ENCODE measurements around the gene KLHL3. TPM values are rescaled to one million over a fixed set of nuclear protein-coding genes. Genes with fewer than 3 reads are reported as not detected.

Gene KLHL3
- total and polyA plus RNA-seq, 2 experiments from 2014 or later = 4.9 to 10.8 TPM

DNA sequence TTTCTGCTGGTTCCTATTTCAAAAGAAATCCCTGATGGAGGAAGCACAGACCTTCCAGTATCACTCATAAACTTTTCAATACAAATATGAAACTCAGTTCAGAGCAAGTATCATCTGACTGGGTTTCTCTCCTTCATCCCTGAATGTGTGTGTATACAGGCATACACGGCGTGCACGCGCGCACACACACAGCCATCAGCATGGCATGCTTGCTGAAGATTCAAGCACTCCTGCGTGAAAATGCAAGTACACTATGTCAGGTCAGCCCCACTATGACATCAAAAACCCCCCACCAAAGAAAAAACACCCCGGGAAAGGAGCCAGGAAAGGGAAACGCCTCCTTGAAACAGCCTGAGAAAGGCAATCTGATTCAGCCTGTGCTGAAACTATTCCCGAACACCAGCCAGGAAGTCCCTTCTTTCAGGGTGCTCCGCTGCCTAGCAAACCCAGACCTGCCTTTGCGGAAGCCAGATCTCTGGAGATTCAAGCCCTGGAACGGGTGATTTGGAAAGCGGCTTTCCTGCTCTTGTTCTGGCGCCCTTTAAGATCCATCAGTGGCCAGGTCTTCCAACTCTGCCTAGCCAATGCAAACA, 831 bp downstream of the KLHL3 start (continued):
- no peak for TF ChIP-seq REST (IDR thresholded peaks at IDR 0.05; ENCODE audit: unreplicated experiment)
- no peak for TF ChIP-seq EZH2phosphoT487 (IDR thresholded peaks at IDR 0.05; ENCODE audit: unreplicated experiment)
- TF ChIP-seq STAT1 (IDR thresholded peaks at IDR 0.05; ENCODE audit: unreplicated experiment) = no peak
- no peak for TF ChIP-seq POLR2AphosphoS5 (IDR thresholded peaks at IDR 0.05; ENCODE audit: low read depth)
- TF ChIP-seq JUNB (IDR thresholded peaks at IDR 0.05; ENCODE audit: unreplicated experiment) = no peak

- H3K27ac ChIP-seq (ENCODE audit: low read depth) = no peak overlapping the region
- no peak overlapping the region for H3K27ac Mint-ChIP-seq
- H4K20me1 ChIP-seq (replicated peaks; ENCODE audit: insufficient read depth) = no peaks in the 10 kb centered on the region
- H3K27me3 Mint-ChIP-seq (ENCODE audit: insufficient read depth, low read depth, poor library complexity) = peaks cover 2% of the 10 kb centered on the region
- no peak overlapping the region for H3K4me3 Mint-ChIP-seq
- peak overlapping the region; percentile 67 for H3K4me3 ChIP-seq
- DNase-seq (ENCODE audit: low spot score) (peak; percentile 27), ATAC-seq (peak; percentile 5; the same call in 2 of the 3 replicates)
- H3K4me2 ChIP-seq = peak overlapping the region; percentile 85
- H3K9me3 Mint-ChIP-seq = peaks cover 6% of the 10 kb centered on the region
- H3K27me3 ChIP-seq (ENCODE audit: insufficient read depth) = no peaks in the 10 kb centered on the region
- peaks cover 53% of the 10 kb centered on the region for H3K79me2 ChIP-seq (replicated peaks; ENCODE audit: insufficient read depth)
- H3K4me1 ChIP-seq (ENCODE audit: insufficient read depth) = peaks cover 17% of the 10 kb centered on the region
- H3K4me1 Mint-ChIP-seq = peaks cover 21% of the 10 kb centered on the region; the same call in 2 of the 3 replicates
- H3K36me3 ChIP-seq (ENCODE audit: insufficient read depth) = no peaks in the 10 kb centered on the region
- no peaks in the 10 kb centered on the region for H3K9me2 ChIP-seq (ENCODE audit: insufficient read depth)
- no peaks in the 10 kb centered on the region for H3K36me3 Mint-ChIP-seq (ENCODE audit: low read depth)
- TF ChIP-seq POLR2AphosphoS5 (IDR thresholded peaks at IDR 0.05; ENCODE audit: low read depth) (no peak), EZH2 (IDR thresholded peaks at IDR 0.05; ENCODE audit: low read depth, unreplicated experiment) (no peak)
- TF ChIP-seq, protein P1, sequence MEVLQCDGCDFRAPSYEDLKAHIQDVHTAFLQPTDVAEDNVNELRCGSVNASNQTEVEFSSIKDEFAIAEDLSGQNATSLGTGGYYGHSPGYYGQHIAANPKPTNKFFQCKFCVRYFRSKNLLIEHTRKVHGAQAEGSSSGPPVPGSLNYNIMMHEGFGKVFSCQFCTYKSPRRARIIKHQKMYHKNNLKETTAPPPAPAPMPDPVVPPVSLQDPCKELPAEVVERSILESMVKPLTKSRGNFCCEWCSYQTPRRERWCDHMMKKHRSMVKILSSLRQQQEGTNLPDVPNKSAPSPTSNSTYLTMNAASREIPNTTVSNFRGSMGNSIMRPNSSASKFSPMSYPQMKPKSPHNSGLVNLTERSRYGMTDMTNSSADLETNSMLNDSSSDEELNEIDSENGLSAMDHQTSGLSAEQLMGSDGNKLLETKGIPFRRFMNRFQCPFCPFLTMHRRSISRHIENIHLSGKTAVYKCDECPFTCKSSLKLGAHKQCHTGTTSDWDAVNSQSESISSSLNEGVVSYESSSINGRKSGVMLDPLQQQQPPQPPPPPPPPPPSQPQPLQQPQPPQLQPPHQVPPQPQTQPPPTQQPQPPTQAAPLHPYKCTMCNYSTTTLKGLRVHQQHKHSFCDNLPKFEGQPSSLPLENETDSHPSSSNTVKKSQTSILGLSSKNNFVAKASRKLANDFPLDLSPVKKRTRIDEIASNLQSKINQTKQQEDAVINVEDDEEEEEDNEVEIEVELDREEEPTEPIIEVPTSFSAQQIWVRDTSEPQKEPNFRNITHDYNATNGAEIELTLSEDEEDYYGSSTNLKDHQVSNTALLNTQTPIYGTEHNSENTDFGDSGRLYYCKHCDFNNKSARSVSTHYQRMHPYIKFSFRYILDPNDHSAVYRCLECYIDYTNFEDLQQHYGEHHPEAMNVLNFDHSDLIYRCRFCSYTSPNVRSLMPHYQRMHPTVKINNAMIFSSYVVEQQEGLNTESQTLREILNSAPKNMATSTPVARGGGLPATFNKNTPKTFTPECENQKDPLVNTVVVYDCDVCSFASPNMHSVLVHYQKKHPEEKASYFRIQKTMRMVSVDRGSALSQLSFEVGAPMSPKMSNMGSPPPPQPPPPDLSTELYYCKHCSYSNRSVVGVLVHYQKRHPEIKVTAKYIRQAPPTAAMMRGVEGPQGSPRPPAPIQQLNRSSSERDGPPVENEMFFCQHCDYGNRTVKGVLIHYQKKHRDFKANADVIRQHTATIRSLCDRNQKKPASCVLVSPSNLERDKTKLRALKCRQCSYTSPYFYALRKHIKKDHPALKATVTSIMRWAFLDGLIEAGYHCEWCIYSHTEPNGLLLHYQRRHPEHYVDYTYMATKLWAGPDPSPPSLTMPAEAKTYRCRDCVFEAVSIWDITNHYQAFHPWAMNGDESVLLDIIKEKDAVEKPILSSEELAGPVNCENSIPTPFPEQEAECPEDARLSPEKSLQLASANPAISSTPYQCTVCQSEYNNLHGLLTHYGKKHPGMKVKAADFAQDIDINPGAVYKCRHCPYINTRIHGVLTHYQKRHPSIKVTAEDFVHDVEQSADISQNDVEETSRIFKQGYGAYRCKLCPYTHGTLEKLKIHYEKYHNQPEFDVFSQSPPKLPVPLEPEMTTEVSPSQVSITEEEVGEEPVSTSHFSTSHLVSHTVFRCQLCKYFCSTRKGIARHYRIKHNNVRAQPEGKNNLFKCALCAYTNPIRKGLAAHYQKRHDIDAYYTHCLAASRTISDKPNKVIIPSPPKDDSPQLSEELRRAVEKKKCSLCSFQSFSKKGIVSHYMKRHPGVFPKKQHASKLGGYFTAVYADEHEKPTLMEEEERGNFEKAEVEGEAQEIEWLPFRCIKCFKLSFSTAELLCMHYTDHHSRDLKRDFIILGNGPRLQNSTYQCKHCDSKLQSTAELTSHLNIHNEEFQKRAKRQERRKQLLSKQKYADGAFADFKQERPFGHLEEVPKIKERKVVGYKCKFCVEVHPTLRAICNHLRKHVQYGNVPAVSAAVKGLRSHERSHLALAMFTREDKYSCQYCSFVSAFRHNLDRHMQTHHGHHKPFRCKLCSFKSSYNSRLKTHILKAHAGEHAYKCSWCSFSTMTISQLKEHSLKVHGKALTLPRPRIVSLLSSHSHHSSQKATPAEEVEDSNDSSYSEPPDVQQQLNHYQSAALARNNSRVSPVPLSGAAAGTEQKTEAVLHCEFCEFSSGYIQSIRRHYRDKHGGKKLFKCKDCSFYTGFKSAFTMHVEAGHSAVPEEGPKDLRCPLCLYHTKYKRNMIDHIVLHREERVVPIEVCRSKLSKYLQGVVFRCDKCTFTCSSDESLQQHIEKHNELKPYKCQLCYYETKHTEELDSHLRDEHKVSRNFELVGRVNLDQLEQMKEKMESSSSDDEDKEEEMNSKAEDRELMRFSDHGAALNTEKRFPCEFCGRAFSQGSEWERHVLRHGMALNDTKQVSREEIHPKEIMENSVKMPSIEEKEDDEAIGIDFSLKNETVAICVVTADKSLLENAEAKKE (CRISPR knock-in tag; IDR thresholded peaks at IDR 0.05) = no peak
- no peak overlapping the region for H2AFZ ChIP-seq
- H3F3A ChIP-seq (replicated peaks; ENCODE audit: low read depth) = no peaks in the 10 kb centered on the region
Measured at GRCh38 chr5:137734331-137734730, 1.6 kb downstream of the KLHL3 start.

All from GM23338 (cell line).